ENCODE measurements around the gene STEAP3. TPM values are rescaled to one million over a fixed set of nuclear protein-coding genes. Genes with fewer than 3 reads are reported as not detected.
A peak's percentile ranks its signal among the peaks of the same experiment; 100 is the strongest.

STEAP3 gene
- total and polyA plus RNA-seq, 2 donors (not counting 1 experiment from before 2014, with no cell fraction given) = 13.7 to 28.4 TPM

DNA sequence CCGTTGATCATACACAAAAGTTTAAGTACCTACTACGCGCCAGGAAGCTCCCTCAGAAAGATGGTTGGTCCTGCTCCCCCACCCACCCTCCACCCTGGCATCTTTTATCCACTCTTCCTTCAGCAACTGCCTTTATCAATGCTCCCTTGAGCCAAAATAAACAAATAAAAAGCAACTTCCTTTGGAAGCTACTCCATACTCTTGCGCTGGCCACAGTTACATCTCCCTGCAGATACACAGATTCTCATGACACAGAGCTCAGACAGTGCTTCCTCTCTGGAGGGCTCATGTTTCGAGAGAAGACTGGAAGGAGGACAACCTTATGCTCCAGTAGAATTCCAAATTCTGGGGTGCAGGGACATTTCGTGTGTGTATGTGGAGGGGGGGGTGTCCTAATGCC, 3.8 kb upstream of the STEAP3 start:
- H3K4me2 ChIP-seq (ENCODE audit: extremely low read depth, insufficient read depth, low read length) = no peak overlapping the region
- H3K9ac ChIP-seq (ENCODE audit: insufficient read depth, low read length) = no peak overlapping the region
- no peaks in the 10 kb centered on the region for H3K79me2 ChIP-seq (ENCODE audit: control insufficient read depth, insufficient read depth, low read length)
- peak; percentile 33 to 47 for DNase-seq (ENCODE audit: low read depth in 2 of 2)
- H3K4me1 ChIP-seq (ENCODE audit: control insufficient read depth, extremely low read depth, insufficient read depth, low read length) = peaks cover 2% of the 10 kb centered on the region
- H2AFZ ChIP-seq (ENCODE audit: low read length) = no peak overlapping the region
- no peak for TF ChIP-seq EZH2 (IDR thresholded peaks at IDR 0.05; ENCODE audit: low read length, missing control alignments)
- TF ChIP-seq, protein P1, sequence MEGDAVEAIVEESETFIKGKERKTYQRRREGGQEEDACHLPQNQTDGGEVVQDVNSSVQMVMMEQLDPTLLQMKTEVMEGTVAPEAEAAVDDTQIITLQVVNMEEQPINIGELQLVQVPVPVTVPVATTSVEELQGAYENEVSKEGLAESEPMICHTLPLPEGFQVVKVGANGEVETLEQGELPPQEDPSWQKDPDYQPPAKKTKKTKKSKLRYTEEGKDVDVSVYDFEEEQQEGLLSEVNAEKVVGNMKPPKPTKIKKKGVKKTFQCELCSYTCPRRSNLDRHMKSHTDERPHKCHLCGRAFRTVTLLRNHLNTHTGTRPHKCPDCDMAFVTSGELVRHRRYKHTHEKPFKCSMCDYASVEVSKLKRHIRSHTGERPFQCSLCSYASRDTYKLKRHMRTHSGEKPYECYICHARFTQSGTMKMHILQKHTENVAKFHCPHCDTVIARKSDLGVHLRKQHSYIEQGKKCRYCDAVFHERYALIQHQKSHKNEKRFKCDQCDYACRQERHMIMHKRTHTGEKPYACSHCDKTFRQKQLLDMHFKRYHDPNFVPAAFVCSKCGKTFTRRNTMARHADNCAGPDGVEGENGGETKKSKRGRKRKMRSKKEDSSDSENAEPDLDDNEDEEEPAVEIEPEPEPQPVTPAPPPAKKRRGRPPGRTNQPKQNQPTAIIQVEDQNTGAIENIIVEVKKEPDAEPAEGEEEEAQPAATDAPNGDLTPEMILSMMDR (conservative IDR thresholded peaks at IDR 0.05 in 1 of 2, IDR thresholded peaks at IDR 0.05 in 1 of 2; ENCODE audit: low read depth in 1 of 2, low read length in 2 of 2) = no peak
- no peaks in the 10 kb centered on the region for H3K27me3 ChIP-seq (ENCODE audit: control insufficient read depth, insufficient read depth, low read length)
- no peaks in the 10 kb centered on the region for H4K20me1 ChIP-seq (ENCODE audit: control insufficient read depth, extremely low read depth, insufficient read depth, low read length)
- no peak overlapping the region for H3K4me3 ChIP-seq (replicated peaks in 1 of 4; ENCODE audit: control extremely low read depth in 1 of 4, insufficient read depth in 1 of 4, low read depth in 3 of 4, low read length in 4 of 4)
- H3K27ac ChIP-seq (ENCODE audit: insufficient read depth, low read length) = no peak overlapping the region
- H3K36me3 ChIP-seq (ENCODE audit: control insufficient read depth, insufficient read depth, low read length) = no peaks in the 10 kb centered on the region
- no peaks in the 10 kb centered on the region for H3K9me3 ChIP-seq (ENCODE audit: control insufficient read depth, insufficient read depth, low read depth, low read length)

DNA sequence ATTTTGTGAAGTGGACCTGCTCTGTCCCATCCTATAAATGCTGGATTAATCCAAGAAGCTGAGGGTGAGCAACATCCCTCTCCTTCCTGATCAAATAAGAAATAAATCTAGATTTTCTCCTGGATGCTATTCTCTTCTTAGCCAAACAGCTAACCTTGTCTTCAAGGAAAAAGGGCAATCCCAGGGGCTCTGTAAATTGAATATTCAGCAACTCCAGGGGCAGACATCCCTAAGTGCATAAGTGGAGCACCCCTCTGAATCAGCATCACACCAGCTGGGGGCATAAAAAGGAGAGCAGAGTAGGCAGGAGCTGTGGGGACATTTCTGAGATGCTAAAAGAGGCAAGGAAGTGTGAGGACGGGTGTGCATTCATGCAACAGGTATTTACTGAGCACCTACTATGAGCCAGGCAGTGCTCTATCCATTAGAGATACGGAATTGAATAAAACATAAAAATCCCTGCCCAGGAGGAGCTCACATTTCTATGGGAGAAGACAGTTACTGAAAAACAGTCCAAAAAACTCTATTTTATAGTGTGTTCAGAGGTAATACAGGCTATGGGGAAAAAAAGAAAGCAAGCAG, 2.8 kb upstream of the STEAP3 start:
- Histone ChIP-seq H3K4me1 (ENCODE audit: control insufficient read depth, extremely low read depth, insufficient read depth, low read length) (peaks cover 8% of the 10 kb centered on the region), H3K4me3 (replicated peaks in 1 of 4; ENCODE audit: control extremely low read depth in 1 of 4, insufficient read depth in 1 of 4, low read depth in 3 of 4, low read length in 4 of 4) (no peak overlapping the region), H3K79me2 (ENCODE audit: control insufficient read depth, insufficient read depth, low read length) (no peaks in the 10 kb centered on the region), H3K27ac (ENCODE audit: insufficient read depth, low read length) (no peak overlapping the region), H2AFZ (ENCODE audit: low read length) (no peak overlapping the region), H3K9ac (ENCODE audit: insufficient read depth, low read length) (no peak overlapping the region), H3K9me3 (ENCODE audit: control insufficient read depth, insufficient read depth, low read depth, low read length) (no peaks in the 10 kb centered on the region), H4K20me1 (ENCODE audit: control insufficient read depth, extremely low read depth, insufficient read depth, low read length) (no peaks in the 10 kb centered on the region), H3K36me3 (ENCODE audit: control insufficient read depth, insufficient read depth, low read length) (no peaks in the 10 kb centered on the region), H3K27me3 (ENCODE audit: control insufficient read depth, insufficient read depth, low read length) (no peaks in the 10 kb centered on the region), H3K4me2 (ENCODE audit: extremely low read depth, insufficient read depth, low read length) (no peak overlapping the region)
- no peak for TF ChIP-seq EZH2 (IDR thresholded peaks at IDR 0.05; ENCODE audit: low read length, missing control alignments)
- TF ChIP-seq, protein P1 (conservative IDR thresholded peaks at IDR 0.05 in 1 of 2, IDR thresholded peaks at IDR 0.05 in 1 of 2; ENCODE audit: low read depth in 1 of 2, low read length in 2 of 2) = no peak
- no peak for DNase-seq (ENCODE audit: low read depth in 2 of 2)

DNA sequence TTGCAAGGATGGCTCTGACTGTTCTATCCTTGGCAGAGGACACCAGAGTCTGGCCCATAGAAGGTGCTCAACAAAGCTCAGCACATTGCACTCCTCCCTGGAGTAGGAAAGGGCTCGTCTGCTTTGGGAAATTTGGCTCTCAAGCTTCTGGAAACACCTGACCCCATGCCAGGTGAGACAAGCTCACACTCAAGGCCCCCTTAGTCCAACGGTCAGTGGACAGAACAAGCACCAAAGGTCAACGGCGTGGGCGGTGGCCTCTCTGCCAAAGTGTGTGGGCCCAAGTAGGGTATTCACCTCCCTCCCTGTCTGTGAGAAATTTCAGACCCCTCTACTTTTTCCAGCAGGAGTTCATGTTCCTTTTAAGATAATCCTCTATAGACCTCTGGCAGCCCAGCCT, 2.0 kb upstream of the STEAP3 start:
- TF ChIP-seq, protein P1 (conservative IDR thresholded peaks at IDR 0.05 in 1 of 2, IDR thresholded peaks at IDR 0.05 in 1 of 2; ENCODE audit: low read depth in 1 of 2, low read length in 2 of 2) = no peak
- no peak for TF ChIP-seq EZH2 (IDR thresholded peaks at IDR 0.05; ENCODE audit: low read length, missing control alignments)
- Histone ChIP-seq H3K36me3 (ENCODE audit: control insufficient read depth, insufficient read depth, low read length) (no peaks in the 10 kb centered on the region), H3K9ac (ENCODE audit: insufficient read depth, low read length) (no peak overlapping the region), H3K4me1 (ENCODE audit: control insufficient read depth, extremely low read depth, insufficient read depth, low read length) (peaks cover 10% of the 10 kb centered on the region), H3K9me3 (ENCODE audit: control insufficient read depth, insufficient read depth, low read depth, low read length) (no peaks in the 10 kb centered on the region), H2AFZ (ENCODE audit: low read length) (no peak overlapping the region), H3K27ac (ENCODE audit: insufficient read depth, low read length) (no peak overlapping the region), H3K4me3 (replicated peaks in 1 of 4; ENCODE audit: control extremely low read depth in 1 of 4, insufficient read depth in 1 of 4, low read depth in 3 of 4, low read length in 4 of 4) (no peak overlapping the region), H3K4me2 (ENCODE audit: extremely low read depth, insufficient read depth, low read length) (no peak overlapping the region), H3K79me2 (ENCODE audit: control insufficient read depth, insufficient read depth, low read length) (no peaks in the 10 kb centered on the region), H3K27me3 (ENCODE audit: control insufficient read depth, insufficient read depth, low read length) (no peaks in the 10 kb centered on the region), H4K20me1 (ENCODE audit: control insufficient read depth, extremely low read depth, insufficient read depth, low read length) (no peaks in the 10 kb centered on the region)
- no peak for DNase-seq (ENCODE audit: low read depth in 2 of 2)

All from fibroblast of lung (primary cell).